HEK293 (cell line): Measurements from ENCODE around the gene UGT1A4.

Experiments used
- CTCF ChIP-seq: fragments of 450-650 bp; formaldehyde crosslinking; IDR thresholded peaks from 2 replicates; pipeline ENCODE4 v1.5.1; 2016; ENCODE audit warnings: missing biosample characterization, missing genetic modification characterization
- REST ChIP-seq: fragments of 450-650 bp; formaldehyde crosslinking; IDR thresholded peaks from 2 replicates; pipeline ENCODE4 v1.5.1; 2016; ENCODE audit warnings: missing biosample characterization, missing genetic modification characterization
- TCF7L2 ChIP-seq: IDR thresholded peaks from 2 replicates; pipeline ENCODE4 v1.6.1; 2011; ENCODE audit warnings: low read depth, mild to moderate bottlenecking, inconsistent platforms, low read length, moderate library complexity, borderline replicate concordance
- ZNF138 ChIP-seq: fragments of 450-650 bp; formaldehyde crosslinking; IDR thresholded peaks from 2 replicates; pipeline ENCODE4 v1.5.1; 2016; ENCODE audit warnings: missing biosample characterization, missing genetic modification characterization, borderline replicate concordance

GRCh38 chr2:233705911-233706506 lies 12.5 kb upstream of the UGT1A4 start:
- TF ChIP-seq ZNF138 (tag by site-specific recombination) = no peak
- TF ChIP-seq CTCF (tag by site-specific recombination) = no peak
- TF ChIP-seq REST = no peak
- no peak for TF ChIP-seq TCF7L2
